DOHH2 (cell line): ENCODE data around the gene NCR2.

ENCODE experiments used
- CTCF ChIP-seq: fragments of 200-600 bp; sonication (generic); IDR thresholded peaks from one replicate; pipeline ENCODE4 v1.5.1; 2014; ENCODE audit warnings: antibody characterized with exemption, mild to moderate bottlenecking, low read depth, low read length; ENCODE audit not compliant: poor library complexity, severe bottlenecking
- EZH2phosphoT487 ChIP-seq: fragments of 200-600 bp; sonication (generic); IDR thresholded peaks from 2 replicates; pipeline ENCODE4 v1.6.1; 2017; ENCODE audit warnings: borderline replicate concordance, mild to moderate bottlenecking, antibody characterized with exemption, low read length, moderate library complexity, mixed read lengths

GRCh38 chr6:41359617-41360313, 24.4 kb downstream of the NCR2 start:
- TF ChIP-seq CTCF (no peak), EZH2phosphoT487 (no peak)
